DND-41 (cell line): ENCODE data around the gene HMCN2.

ENCODE experiments used
- ATAC-seq: fragments of 200-7000 bp; cut with Tn5 transposase; 3 replicates; pipeline ENCODE4 v1.9.1; 2021; ENCODE audit warnings: low read depth; ENCODE audit not compliant: insufficient read depth
- DNase-seq: peaks from one replicate; pipeline ENCODE4 v3.0.0-alpha.2; 2020
- H2AFZ ChIP-seq: 2 replicates; pipeline ENCODE4 v1.6.0; 2012; ENCODE audit warnings: low read depth, low read length
- H3K27ac ChIP-seq: 2 replicates; pipeline ENCODE4 v1.5.1; 2012; ENCODE audit warnings: low read length, inconsistent platforms
- H3K27me3 ChIP-seq: fragments of 200-600 bp; sonication (generic); 2 replicates; pipeline ENCODE4 v1.6.0; 2012; ENCODE audit warnings: low read length, mild to moderate bottlenecking, inconsistent platforms; ENCODE audit not compliant: insufficient read depth, poor library complexity
- H3K36me3 ChIP-seq: 2 replicates; pipeline ENCODE4 v1.5.1; 2012; ENCODE audit warnings: low read length, inconsistent platforms; ENCODE audit not compliant: insufficient read depth
- H3K4me1 ChIP-seq: 2 replicates; pipeline ENCODE4 v1.5.1; 2012; ENCODE audit warnings: mild to moderate bottlenecking, low read length; ENCODE audit not compliant: insufficient read depth
- H3K4me2 ChIP-seq: 2 replicates; pipeline ENCODE4 v1.6.0; 2012; ENCODE audit warnings: mild to moderate bottlenecking, moderate library complexity, low read length, inconsistent platforms; ENCODE audit not compliant: insufficient read depth
- H3K4me3 ChIP-seq, 2 experiments: fragments of 200-600 bp in 1 of 2; shearing (Covaris generic) in 1 of 2; 2 replicates each; pipeline ENCODE4 v1.5.1; 2012 to 2016; ENCODE audit warnings: inconsistent platforms in 2 of 2, low read length in 2 of 2, mild to moderate bottlenecking in 2 of 2, low read depth in 1 of 2, moderate library complexity in 1 of 2
- H3K79me2 ChIP-seq: 2 replicates; pipeline ENCODE4 v1.6.0; 2012; ENCODE audit warnings: low read length, inconsistent platforms; ENCODE audit not compliant: insufficient read depth
- H3K9ac ChIP-seq: 2 replicates; pipeline ENCODE4 v1.6.0; 2012; ENCODE audit warnings: low read depth, mild to moderate bottlenecking, inconsistent platforms, low read length, moderate library complexity
- H3K9me3 ChIP-seq: 2 replicates; pipeline ENCODE4 v1.5.1; 2012; ENCODE audit warnings: low read length, moderate library complexity, mild to moderate bottlenecking, inconsistent platforms; ENCODE audit not compliant: insufficient read depth, severe bottlenecking
- H4K20me1 ChIP-seq: 2 replicates; pipeline ENCODE4 v1.6.0; 2012; ENCODE audit warnings: low read length; ENCODE audit not compliant: insufficient read depth
- CTCF ChIP-seq: IDR thresholded peaks from 2 replicates; pipeline ENCODE4 v1.5.1; 2012; ENCODE audit warnings: borderline replicate concordance, low read length, moderate library complexity, mild to moderate bottlenecking; ENCODE audit not compliant: poor library complexity, severe bottlenecking; ENCODE audit errors: extremely low read depth
- EZH2 ChIP-seq: IDR thresholded peaks from 3 replicates; pipeline ENCODE4 v1.6.1; 2012; ENCODE audit warnings: borderline replicate concordance, low read depth, mild to moderate bottlenecking, moderate library complexity, low read length, inconsistent platforms; ENCODE audit not compliant: severe bottlenecking

HMCN2 gene

GRCh38 chr9:130299785-130300615 is 34.4 kb downstream of the HMCN2 start:
- Histone ChIP-seq H3K9me3 (no peaks in the 10 kb centered on the region), H3K4me2 (no peak overlapping the region), H3K9ac (no peak overlapping the region), H3K36me3 (no peaks in the 10 kb centered on the region), H3K4me3 (no peak overlapping the region), H3K4me1 (no peaks in the 10 kb centered on the region), H4K20me1 (no peaks in the 10 kb centered on the region; the same call in none of the 2 replicates), H2AFZ (no peak overlapping the region), H3K27ac (no peak overlapping the region), H3K27me3 (no peaks in the 10 kb centered on the region), H3K79me2 (no peaks in the 10 kb centered on the region)
- DNase-seq (no peak), ATAC-seq (no peak)
- TF ChIP-seq EZH2 (no peak), CTCF (no peak)

- TF ChIP-seq CTCF = no peak
- TF ChIP-seq EZH2 = no peak
- H3K36me3 ChIP-seq = no peaks in the 10 kb centered on the region
- H3K9ac ChIP-seq = no peak overlapping the region
- DNase-seq (no peak), ATAC-seq (no peak)
- H3K4me3 ChIP-seq = no peak overlapping the region
- no peaks in the 10 kb centered on the region for H3K27me3 ChIP-seq
- H4K20me1 ChIP-seq = no peaks in the 10 kb centered on the region; the same call in none of the 2 replicates
- no peaks in the 10 kb centered on the region for H3K4me1 ChIP-seq
- no peaks in the 10 kb centered on the region for H3K9me3 ChIP-seq
- H3K27ac ChIP-seq = no peak overlapping the region
- H3K79me2 ChIP-seq = no peaks in the 10 kb centered on the region
- no peak overlapping the region for H2AFZ ChIP-seq
- H3K4me2 ChIP-seq = no peak overlapping the region
These were observed 35.2 kb downstream of the HMCN2 start for GRCh38 chr9:130300739-130301138.

GRCh38 chr9:130301483-130302286 is 36.1 kb downstream of the HMCN2 start:
- H3K9me3 ChIP-seq = no peaks in the 10 kb centered on the region
- no peaks in the 10 kb centered on the region; the same call in 1 of the 2 replicates for H4K20me1 ChIP-seq
- no peak for TF ChIP-seq CTCF
- no peak for TF ChIP-seq EZH2
- no peak overlapping the region for H3K27ac ChIP-seq
- no peaks in the 10 kb centered on the region for H3K27me3 ChIP-seq
- no peak overlapping the region for H3K9ac ChIP-seq
- no peak overlapping the region for H3K4me3 ChIP-seq
- no peak overlapping the region for H2AFZ ChIP-seq
- ATAC-seq (no peak), DNase-seq (no peak)
- no peaks in the 10 kb centered on the region for H3K79me2 ChIP-seq
- H3K4me2 ChIP-seq = no peak overlapping the region
- H3K36me3 ChIP-seq = no peaks in the 10 kb centered on the region
- no peaks in the 10 kb centered on the region for H3K4me1 ChIP-seq
